DMS153 (cell line): ENCODE measurements around the gene REG4.
A peak's percentile ranks its signal among the peaks of the same experiment; 100 is the strongest.
"Not testable (repeated sequence)": the region's sequence is repeated elsewhere in the genome, so short reads cannot be mapped to it uniquely, and the experiment has no call there.

Experiments used
- DNase-seq: peaks from one replicate; lab custom pipeline; 2025; lab: John Stamatoyannopoulos, UW

REG4 gene

DNA sequence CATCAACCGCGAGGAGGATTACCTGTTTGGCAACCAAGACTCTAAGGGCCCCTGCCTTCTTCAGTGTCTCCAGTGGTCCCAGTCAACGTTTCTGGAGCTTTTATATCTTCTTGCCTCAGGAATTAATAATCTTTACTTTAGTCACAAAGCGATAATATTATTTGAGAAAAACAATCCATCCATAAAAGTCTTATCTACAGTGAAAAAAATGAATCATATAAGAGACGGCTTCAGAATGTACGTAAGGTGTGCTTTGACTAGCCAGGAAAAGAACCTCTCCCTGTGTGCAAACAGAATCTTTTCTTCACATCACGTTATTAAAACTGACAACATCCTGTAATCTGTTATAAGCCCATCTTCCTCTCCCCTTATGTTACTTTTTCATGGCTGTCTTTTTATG, at the start of gene REG4:
REG4 (minus strand) TSS at position 74 of the 400 bp plus-strand sequence. CDS start 2,691 bp downstream, outside the sequence.
- DNase-seq: no peak

DNA sequence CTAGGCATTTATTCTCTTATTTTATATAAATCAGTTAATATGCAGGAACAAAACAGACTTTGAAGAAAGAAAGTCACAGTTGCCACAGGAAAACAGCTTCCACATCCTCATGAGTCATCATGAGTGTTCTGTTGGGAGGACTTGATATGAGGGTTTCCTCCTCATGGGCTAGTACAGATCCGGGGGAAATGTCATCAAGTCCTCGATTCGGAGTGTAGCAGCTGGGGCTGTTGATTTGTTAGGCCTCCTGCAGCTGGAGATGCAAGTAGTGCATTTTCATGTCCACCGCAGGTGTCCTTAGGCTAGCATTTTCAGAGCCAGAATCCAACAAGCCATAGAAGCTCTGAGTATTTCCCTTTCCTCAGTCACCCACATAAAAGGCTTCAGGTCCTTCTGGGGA, 48.4 kb upstream of the REG4 start:
- DNase-seq: no peak

DNA sequence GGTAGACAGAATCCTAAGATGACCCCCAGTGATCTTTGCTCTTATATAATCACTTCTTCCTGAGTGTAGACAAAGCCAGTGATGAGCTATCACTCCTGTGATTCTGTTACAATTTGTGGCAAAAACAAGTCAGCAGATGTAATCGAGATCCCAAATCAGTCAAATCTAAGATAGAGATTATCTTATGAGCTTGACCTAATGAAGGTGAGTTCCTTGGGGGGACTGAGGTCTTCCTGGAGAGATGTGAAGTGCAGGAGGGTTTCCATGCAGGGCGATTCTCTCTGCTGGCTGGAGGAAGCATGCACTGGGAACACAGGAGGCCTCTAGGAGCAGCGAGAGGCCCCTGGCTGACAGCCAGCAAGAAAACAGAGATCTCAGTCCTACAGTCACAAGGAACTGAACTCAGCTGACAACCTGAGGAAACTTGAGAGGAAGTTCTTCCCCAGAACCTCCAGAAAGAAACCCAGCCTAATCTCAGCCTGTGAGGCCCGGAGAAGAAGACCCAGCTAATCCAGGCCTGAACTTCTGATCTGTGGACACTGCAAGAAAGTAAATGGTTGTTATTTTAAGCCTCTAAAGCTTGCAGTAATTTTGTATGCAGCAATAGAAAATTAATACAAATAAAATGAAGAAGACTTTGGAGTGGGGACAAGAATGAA, 47.4 kb upstream of the REG4 start:
- not testable (repeated sequence) for DNase-seq

DNA sequence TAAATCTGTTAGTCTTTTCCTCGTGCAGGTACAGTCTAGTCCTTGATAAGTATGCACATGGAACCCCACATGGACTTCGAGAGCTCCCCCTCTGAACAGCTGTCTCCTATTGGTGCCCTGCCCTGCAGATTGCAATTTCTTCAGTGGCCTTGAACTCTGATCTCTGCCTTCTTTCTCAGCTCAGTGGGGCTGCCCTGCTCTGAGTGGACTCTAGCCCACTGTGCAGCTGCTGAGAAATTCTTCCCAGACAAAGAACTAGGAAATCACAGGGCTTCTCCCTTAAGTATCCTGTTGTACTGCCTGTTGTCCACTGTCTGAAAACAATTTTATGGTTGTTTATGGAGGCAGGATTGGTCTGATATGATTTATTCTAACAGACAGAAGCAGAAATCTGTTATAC, 46.9 kb upstream of the REG4 start:
- DNase-seq: no peak

DNA sequence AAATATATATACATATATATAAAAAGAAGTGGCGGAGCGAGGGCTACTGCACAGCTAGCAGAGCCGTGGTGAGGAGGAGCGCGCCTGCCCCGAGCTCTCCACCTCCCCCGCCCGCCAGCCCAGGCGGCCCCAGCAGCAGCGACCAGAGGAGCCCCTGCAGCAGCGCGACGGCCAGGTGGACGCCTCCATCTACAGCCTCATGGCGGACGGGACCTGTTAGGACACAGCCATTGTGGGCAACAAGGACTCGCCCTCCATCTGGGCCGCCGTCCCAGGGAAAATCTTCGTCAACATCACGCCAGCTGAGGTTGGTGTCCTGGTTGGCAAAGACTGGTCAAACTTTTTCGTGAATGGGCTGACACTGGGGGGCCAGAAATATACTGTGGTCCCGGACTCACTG, 41.9 kb upstream of the REG4 start:
- DNase-seq: no peak

DNA sequence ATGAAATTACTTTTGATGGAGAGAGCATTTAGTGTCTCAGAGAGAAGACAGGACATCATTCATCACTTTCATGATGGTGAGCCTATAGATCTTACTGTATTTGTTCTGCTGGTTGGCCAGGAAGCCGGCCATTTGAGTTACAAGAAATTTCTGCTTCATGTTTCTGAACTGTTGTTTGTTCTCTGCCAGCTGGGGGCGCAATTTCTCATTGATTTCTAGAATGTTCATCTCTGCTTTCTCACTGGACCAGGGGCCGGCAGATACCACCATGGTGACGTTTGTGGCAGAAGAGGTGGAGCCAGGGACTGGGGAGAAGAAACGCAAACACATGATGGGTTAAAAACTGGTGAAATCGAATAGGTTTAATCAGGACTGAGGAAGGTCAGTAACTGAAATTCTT, 32.9 kb upstream of the REG4 start:
- DNase-seq: not testable (repeated sequence)

DNA sequence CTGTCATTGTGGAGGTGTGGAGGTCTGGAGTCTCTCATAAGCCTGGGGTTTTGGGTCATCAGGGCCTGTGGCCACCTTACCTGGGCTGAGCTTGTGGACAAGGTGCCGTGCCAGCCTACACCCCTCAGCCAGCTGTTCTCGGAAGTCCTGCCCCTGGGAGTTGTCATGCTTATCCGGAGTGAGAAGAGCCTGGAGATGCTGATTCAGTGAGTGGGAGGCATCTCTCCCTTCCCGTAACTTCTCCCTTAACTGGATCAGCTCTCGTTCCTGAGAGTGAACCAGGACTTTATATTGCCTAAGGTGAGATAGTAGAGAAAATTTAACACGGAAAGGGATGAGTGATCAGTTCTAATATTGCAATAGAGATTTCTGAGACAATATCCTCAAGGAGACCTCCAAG, 30.0 kb upstream of the REG4 start:
- DNase-seq: no peak

DNA sequence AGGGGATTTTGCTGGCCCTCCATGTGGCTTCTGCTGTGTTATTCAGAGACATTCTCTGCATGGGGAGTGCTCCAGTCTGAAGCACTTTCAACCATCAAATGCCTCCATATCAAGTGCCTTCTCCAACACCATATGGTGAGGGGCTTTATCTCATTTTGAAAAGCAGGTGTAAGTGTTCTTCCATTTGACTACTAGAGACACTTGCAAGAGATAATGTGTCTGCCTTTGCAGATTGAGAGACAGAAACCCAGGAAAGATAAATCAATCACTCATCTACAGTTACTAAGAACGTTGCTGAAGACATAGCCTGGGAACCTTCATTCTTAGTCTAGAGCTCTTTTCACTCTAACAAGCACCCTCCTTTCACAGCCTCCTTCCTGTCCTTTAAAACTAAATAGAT, 29.5 kb upstream of the REG4 start:
- DNase-seq: no peak

DNA sequence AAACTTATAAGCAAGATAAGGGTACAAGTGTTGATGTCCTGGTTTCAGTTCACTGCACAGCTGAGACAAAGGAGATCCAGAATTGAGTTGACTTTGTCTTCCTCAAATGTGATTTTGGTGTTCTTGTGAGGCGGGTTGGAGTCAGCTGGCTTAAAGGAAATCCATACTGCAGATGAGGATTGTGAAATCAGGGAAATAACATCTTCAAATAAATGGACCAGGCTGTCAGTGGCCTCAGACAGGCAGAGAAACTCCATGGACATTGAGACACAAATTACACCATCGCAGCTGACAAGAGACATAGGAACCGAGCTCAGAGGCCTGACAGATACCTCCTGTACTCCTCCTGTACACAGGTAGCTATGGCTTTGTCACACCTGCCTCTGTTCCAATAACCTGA, 27.0 kb upstream of the REG4 start:
- no peak for DNase-seq

DNA sequence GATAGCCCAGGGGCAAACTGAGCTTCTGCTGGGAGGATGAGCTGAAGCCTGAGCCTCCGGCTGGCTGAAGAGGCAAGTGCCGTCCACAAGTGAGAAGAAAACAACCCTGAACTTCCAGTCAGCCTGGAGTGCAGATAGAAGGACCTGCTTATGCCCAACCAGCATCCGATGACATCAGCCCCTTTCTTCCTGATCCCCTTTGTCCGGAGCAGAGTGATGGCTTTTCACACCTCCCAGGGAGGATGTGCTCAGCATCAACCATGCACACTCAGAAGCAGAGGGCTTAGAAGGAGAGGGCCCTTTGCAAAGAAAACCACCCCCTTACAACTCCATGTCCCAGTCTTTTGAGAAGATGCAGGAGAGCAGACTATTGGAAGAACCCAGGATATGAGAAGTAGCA, 23.7 kb upstream of the REG4 start:
- no peak for DNase-seq

DNA sequence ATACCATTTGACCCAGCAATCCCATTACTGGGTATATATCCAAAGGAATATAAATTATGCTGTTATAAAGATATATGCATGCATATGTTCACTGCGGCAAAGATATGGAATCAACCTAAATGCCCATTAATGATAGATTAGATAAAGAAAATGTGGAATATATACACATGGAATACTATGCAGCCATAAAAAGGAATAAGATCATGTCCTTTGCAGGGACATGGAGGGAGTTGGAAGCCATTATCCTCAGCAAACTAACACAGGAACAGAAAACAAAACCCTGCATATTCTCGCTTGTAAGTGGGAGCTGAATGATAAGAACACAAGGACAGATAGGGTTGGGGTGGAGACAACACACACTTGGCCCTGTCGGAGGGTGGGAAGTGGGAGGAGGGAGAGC, 19.8 kb upstream of the REG4 start:
- DNase-seq: no peak

DNA sequence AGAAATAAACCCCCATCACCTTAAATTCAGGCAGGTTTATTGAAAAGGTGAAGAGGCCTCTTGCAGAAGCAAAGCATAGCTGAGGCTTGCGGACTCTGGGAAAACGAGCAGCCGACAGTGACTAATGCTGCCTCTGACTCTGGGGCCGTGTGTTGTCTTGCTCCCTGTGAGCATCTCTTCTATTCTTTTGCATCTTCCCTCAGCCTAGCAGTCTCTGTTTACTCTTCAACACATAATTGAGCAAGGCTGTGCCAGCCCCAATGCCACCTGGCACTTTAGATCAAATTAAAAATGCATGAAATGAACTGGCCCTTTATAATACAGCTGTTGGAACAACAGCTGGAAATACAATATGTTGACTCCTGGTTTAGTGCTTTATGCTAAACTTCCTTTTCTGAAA, 18.4 kb upstream of the REG4 start:
- DNase-seq: peak; percentile 31

DNA sequence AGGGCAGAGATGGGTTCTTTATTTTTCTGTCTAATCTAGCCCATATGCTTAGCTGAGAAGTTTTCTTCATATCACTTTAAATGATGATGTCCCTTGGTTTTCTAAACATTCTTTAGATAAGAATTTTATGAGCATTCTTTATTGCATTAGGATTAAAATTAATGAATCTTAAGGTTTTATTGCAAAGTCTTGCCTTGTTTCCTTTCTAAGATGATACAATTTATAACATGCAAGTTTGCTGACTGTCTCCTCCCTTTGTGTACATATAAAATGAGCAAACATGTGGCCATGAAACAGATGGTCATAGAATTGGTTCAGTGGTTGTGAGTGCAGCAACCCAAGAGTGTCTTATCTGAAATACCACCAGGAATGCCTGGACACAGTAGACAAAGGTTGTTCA, 17.7 kb upstream of the REG4 start:
- DNase-seq: not testable (repeated sequence)

DNA sequence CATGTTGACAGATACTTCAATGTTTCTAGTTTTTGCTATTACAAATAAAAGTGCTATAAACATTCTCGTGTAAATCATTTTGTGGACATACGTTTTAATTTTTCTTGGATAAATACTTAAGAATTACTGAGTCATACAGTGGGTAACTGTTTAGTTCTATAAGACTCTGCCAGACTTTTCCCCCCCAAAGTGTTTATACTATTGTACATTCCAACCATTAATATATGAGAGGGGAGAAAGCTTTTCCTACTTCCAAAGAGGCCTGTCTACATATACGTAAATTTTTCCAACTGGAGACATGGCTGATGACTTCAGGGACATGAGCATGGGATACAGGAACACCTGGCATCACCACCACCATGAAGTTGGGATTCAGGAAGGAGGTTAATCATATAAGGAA, 17.0 kb upstream of the REG4 start:
- no peak for DNase-seq

DNA sequence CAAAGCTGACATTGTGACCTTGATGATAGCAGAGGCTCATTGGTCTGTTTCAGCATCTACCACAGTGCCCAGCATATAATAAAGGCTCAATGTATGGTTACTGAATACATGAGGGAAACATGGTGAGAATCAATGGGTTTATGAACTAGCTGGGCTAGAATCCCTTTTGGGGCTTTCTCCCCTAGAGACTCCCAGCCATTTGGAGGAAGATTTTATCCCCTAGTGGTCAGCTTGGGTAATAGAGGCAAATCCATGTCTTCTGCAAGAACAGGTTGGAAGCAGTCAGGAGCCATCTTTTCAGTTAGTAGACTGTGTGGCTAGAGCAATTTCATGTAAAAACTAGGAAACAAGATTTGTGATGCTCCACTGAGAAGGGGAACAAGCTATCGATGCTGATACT, 15.8 kb upstream of the REG4 start:
- no peak for DNase-seq

DNA sequence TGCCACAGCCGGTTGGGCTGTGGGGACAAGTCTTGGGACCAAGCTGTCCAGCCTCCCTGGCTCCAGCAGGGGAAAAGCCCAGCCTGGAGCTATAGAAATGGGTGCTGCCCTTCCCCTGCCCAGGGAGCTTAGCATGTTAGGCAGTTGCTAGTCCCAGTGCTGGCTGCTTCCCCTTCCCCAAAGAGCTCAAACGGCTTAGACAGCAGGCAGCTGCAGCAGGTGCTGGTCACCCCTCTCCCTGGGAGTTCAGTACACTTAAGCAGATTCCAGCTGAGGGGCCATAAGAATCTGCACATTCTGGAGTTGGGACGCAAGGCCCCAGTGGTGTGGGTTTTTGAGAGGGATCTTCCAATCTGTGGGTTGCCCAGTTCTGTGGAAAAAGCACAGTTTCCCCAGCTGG, 11.1 kb upstream of the REG4 start:
- no peak for DNase-seq

DNA sequence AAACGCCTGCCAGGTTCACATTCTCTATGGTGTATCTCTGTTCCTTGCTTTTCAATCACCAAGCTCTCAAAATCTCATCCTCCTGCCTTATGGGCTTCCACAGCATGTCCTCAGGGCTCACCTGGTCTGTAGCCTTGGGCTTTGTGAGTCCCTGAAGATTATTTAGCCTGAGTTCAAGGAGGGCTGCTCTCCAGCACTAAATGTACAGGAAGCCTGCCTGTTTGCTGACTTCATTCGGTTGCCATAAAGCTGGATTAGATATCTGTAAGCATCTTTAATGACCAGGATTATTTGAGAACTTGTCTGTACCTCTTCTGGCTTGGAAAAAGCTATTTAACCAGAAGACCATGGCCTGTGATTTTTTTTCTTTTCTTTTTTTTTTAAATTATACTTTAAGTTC, 6.9 kb upstream of the REG4 start:
- no peak for DNase-seq

DNA sequence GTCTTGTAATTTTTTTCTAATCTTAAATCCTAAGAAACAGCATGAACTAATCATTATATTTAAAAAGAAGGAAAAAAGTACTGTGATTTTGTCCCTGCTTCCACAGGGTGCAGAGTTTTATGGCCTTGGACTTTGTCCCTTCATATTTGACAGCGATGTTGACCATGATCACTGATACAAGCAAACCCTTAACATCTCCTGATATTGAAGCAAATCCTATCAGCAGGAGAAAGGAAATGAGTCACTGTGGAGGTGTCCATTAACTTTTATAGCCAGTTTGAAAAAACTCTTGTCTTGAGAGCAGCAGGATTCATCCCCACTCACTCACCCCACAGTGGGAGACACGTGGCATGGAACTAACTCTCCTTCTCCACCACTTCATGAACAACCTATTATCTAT, 5.1 kb upstream of the REG4 start:
- DNase-seq: no peak

DNA sequence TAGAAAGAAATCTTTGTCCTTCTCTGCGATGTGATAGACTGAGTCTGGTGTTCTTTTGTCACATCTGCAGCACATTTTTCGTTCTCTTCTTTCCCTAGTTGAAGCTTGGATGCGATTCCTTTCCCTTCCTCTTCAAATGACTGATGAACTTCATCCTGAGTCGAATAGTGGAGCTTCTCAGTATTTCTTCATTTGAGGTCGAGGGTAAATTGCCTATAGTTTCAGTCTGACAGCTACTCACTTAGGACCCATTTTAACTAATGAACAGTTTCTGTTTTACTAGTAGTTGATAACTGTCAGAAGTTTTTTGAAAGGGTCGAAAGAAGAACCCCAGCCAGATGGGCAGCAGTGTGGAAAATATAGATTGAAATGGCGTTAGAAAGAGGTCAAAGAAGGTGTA, 4.7 kb upstream of the REG4 start:
- no peak for DNase-seq

DNA sequence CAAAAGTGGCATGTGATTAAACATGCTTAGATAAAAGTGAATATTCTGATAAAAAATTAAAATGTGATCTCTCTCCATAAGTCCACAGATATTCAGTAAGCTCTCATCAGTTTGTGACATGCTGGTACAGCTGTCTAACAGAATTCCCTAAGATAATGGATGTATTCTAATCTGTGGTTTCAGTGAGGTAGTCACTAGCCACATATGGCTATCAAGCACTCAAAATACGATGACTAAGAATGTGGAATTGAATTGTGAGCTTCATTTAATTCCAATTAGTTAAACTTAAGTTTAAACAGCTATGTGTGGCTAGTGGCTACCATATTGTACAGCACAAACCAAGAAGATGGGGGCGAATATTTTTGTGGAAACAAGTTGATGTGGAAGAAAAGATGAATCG, 4.1 kb upstream of the REG4 start:
- no peak for DNase-seq

DNA sequence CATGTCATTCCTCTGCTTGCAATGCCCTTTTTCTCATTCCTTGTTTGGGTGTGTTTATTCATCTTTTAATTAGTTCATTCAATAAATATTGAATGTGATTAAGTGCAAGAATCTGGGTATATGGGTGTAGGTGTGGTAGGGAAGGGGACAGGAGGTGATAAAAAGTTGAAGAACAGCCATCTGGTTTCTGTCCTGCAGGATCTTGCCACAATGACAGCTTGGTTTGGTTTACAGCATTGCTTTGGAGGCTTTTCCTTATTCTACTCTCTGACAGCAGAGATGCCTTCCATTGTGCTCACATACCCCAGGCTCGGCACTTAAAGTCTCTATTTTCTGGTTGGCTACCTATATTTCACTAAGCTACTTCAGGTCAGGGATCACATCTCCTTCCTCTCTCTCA, 3.0 kb upstream of the REG4 start:
- no peak for DNase-seq

DNA sequence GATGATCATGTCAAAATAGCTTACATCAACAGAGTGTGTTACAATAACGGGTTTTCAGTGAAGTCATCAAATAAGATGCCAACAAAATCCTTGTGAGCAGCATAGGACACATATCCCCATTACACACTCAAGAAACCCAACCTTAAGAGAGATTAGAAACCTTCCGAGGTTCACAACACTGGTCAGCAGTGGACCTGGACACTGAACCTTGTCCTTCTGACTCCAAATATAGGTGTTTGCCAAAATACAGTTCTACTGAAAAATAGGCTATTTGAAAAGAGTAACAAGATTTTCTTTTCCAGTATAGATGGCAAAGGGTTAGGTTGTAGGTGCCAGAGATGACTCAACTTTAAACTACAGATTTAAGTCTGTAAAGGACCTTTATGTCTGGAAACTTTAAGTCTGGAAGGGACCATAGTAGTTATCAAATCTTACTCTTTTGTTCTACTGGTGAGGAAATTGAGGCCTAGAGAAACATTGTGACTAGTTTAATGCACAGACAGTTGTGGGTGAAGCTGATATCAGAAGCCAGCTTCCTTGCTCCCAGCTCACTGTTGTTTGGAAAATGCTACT, 811 bp upstream of the REG4 start:
- no peak for DNase-seq

DNA sequence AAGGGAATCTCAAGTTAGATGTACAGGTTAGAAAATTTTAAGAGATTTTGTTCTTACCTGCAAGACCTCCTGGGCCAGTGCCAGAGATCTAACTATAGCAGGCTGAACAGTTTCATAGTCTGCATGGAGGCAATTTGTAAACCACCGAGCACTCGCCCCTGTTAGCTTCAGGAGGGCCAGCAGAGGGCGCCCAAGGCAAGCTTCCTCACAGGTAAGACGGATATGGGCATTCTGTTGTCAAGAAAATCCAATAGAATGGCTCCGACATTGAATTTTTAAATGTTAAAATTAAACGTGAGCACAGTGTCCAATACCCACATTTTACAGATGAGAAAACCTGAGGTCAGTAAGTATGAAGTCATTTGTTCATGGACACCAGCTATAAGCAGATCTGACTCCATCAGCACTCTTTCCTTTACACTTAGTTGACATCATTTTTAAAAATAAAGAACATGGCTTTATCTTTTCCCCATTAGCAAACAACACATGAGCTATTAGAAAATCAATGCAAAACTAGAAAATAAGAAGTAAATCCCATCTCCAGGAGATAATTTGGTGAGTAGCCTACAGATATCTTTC, 2.2 kb downstream of the REG4 start:
- DNase-seq: peak; percentile 9

DNA sequence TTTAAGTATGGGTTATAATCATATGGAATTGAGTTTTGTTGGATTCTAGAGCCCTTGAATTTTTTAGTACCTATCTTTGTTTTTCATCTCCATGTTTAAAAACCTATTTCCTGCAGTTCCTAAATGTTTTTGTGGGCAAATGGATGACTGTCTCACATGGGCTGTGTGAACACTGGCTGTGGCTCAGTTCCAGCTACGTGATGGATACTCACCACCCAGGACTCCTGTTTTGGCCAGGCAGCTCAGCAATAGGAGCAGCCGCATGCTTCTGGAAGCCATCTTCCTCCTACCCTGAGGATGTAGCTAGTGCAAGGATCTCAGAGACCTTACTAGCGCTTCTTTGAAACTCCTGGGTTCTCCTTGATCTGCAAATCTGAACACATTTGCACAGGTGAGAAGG, 2.8 kb downstream of the REG4 start:
- DNase-seq: no peak
